Activated CD4-positive, alpha-beta T cell treated with anti-CD3 and anti-CD28 coated beads for 48 hours (primary cell): ENCODE data around the gene EDAR.

Source experiments
- DNase-seq: peaks from one replicate; pipeline ENCODE4 v3.0.0-alpha.2; 2020

The EDAR gene

DNA sequence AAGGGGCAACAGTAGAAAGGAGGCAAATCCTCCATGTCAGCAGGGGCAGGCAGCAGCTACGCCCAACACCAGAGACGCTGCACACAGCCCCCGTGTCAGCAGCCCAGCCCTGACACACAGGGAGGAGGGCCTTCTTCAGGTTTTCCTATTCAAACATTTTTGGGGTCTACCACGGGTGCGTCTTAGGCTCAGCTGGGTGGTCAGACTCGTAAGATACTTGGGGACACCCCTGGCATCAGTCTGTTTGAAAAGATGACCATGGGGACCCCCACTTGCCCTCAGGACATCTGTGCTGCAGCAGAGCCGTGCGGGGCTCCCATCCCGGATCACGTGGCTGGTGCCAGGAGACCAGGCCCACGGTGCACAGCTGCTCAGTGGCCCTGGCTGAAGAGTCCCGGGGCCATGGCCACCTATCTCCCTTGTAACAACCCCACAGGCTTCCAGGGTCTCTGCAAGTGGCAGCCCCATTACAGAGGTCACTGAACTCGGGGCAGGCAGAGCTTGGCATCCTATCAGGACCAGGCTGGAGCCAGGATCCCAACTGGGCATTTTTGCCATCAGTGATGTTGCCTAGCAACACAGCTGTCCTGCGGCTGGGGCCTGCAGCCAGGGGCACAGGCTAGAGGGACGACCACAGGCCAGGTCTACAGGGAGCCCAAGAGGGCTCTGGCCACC is 82.5 kb downstream of the EDAR start:
- DNase-seq = no peak

DNA sequence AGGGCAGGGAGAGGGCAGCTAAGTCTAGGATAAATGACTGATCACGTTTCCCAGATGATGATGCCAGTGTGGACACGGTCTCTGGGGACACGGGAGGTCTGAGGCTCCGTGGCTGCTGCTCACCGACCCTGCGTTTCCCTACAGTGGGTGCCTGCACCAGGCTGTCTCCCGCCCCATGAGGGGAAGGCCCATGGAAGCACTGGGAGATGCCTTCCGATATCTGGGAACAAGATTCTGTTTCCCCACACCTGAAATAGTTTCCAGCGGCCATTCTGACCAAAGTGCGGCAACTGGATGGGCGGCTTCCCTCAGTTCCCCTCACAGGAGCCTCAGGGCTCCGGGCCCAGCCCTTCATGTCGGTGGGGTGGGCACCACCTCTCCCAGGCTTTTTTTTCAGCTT is 83.1 kb downstream of the EDAR start:
- DNase-seq = no peak

GRCh38 chr2:108905176-108905575 is 83.8 kb downstream of the EDAR start:
- DNase-seq = no peak

GRCh38 chr2:108904680-108905079 is 84.3 kb downstream of the EDAR start:
- no peak for DNase-seq

DNA sequence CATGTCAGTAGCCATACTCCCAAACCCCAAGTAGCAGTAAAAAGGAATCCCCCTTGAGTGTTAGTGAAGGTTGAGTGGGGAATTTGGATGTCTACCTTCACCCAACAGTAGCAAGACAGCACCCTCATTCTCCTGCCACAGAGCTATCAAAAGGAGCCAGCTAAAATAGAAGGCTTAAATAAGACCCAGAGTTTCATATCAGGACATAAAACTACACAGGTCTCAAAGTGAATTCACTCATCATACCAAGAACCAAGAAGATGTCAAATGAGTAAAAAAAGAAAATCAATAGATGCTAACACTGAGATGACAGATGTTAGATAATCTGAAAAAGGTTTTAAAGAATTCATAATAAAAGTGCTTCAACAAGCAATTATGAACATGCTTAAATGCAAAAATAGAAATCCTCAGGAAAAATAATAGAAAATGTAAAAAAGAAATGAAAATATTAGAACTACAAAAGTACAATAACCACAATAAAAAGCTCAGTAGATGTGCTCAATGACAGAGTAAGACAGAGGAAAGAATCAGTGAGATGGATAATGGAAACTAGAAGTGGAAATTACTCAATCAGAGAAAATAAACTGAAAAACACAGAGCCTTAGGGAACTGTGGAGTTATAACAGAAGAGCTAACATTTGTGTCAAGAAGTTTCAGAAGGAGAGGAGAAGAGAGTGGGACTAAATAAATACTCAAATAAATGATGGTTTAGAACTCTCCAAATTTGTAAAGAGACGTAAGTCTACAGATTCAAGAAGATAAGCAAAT is 90.5 kb downstream of the EDAR start:
- DNase-seq = no peak

- no peak for DNase-seq
These were observed 92.3 kb downstream of the EDAR start for GRCh38 chr2:108896741-108897140.

GRCh38 chr2:108895188-108895587 is 93.8 kb downstream of the EDAR start:
- no peak for DNase-seq

- DNase-seq = no peak
These were observed 94.3 kb downstream of the EDAR start for GRCh38 chr2:108894766-108895165.

GRCh38 chr2:108893277-108893676 is 95.7 kb downstream of the EDAR start:
- DNase-seq = no peak

GRCh38 chr2:108889907-108890306 is 99.1 kb downstream of the EDAR start:
- no peak for DNase-seq

DNA sequence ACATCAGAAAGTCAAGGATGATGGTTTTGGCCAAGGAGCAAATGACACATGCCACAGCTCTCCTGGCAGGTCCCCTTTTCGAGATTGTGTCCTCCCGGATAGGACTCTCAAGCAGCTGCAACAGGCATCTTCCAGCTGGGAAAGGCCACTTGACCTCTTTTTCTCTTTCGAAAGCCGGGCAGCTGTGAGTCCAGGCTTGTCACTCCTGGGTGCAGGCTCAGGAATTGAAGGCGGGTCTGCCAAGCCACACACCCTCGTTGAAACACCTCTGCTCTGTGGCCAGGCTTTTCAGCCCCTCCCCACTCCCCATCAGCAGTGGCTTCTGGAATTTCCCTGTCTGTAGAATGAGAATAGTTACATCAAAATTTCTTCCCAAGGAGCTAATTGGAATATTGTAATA is 104.4 kb downstream of the EDAR start:
- DNase-seq = no peak

GRCh38 chr2:108878276-108878675 is 110.7 kb downstream of the EDAR start:
- DNase-seq = no peak

- no peak for DNase-seq
These were observed 111.5 kb downstream of the EDAR start for GRCh38 chr2:108877506-108877905.

DNA sequence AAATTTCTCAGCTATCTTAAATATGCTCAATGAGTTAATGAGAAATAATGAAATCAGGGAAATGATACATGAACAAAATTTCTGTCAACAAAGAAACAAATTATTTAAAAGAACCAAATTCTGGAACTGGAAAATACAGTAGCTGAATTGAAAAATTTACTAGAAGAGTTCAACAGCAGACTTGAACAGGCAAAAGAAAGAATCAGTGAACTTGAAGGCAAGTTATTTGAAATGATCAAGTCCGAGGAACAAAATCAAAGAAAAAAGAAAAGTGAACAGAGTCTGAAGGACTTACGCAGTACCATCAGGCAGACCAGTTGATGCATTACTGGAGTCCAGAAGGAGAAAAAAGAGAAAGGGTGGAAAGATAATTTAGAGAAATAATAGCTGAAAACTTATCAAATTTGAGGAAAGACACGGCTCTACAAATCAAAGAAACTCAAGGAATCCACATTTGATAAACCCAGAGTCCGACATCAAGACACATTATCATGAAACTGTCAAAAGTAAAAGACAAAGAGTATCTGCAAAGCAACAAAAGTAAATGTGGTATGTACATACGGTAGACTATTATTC is 118.9 kb downstream of the EDAR start:
- DNase-seq = no peak

GRCh38 chr2:108869542-108869941 is 119.5 kb downstream of the EDAR start:
- DNase-seq = no peak

DNA sequence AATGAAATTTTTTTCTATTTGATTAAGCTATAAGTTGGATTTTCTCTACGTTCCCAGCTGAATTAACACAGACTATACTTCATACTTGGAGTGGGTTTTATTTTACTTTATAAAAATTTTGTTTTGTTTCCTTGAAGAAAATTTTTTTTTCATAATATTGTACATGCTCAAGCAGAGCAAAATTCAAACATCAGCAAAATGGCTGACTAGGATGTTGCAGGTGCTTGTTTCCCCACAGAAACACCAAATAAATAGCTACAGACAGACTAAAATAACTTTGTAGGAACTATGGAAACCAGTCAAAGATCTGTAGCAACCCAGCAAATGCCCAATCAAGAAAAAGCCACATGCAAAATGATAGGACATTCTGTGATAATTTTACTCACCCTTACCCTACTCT is 120.1 kb downstream of the EDAR start:
- DNase-seq = no peak

DNA sequence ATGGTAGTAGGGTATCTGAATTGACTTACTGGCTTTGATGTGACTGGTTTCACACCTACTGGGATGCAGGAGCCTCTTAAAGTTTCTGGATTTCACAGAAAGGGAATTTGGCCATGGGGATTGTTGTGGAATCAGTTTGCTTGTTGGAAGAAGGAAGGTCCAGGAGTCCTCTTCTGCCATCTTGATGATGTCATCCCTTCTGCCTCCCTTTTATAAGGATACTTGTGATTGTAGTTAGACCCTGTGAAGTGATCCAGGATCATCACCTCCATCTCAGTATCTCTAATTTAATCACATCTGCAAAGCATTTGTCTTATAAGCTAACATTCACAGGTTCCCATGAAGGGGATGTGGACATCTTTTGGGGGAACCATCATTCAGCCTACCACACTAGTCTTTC is 123.0 kb downstream of the EDAR start:
- no peak for DNase-seq

GRCh38 chr2:108858894-108859293 is 130.1 kb downstream of the EDAR start:
- DNase-seq = no peak

DNA sequence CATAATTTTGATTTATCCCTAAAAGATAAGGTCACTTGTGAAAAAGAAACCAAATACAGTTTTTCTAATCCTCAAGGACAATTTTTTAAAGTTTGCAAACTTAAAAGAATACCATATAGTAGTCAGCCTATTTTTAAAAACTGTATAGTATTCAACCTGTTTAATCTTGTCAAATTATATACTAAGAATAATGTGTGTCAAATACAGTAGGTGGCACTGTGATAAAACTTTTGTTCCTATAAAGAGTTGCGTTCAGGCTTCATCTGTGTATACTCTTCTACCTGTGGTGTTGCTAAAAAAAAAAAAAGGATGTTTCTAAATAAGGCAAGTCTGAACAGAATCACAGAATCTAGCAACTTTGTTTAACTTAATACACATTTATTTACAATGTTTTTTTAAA is 133.8 kb downstream of the EDAR start:
- no peak for DNase-seq

DNA sequence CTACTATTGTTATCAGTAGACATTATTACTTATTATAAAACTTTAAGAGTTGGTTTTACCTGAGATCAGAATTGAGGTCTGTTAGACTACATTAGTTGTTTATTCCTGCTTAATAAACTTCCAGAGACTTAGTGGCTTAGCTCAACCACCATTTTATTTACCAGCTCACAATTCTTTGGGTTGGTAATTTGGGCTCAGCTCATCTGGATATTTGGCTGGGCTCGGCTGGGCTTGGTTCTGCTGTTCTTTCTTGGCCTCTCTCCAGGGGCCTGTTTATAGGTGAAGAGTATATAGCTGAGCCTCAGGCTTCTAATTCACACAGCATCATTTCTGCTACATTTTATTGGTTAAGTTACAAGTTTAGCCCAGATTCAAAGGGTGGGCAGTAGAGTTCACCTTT is 134.5 kb downstream of the EDAR start:
- DNase-seq = no peak

DNA sequence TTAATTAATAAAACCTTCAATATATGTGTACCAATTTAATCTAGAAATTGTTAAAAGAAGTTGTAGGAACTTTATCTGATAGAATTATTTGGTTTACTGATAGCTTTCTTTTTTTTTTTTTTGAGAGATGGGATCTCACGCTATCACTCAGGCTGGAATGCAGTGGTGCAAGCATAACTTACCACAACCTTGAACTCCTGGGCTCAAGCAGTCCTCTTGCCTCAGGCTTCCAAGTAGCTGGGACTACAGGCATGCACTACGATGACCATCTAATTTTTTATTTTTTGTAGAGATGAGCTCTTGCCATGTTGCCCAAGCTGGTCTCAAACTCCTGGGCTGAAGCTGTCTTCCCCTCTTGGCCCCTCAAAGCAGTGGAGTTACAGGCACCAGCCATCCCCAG is 135.6 kb downstream of the EDAR start:
- no peak for DNase-seq

GRCh38 chr2:108852375-108852774 is 136.6 kb downstream of the EDAR start:
- no peak for DNase-seq

- no peak for DNase-seq
These were observed 142.0 kb downstream of the EDAR start for GRCh38 chr2:108847000-108847399.

- DNase-seq = no peak
These were observed 143.1 kb downstream of the EDAR start for GRCh38 chr2:108845923-108846322.
